ENCODE data around the gene SLC10A3.

DNA sequence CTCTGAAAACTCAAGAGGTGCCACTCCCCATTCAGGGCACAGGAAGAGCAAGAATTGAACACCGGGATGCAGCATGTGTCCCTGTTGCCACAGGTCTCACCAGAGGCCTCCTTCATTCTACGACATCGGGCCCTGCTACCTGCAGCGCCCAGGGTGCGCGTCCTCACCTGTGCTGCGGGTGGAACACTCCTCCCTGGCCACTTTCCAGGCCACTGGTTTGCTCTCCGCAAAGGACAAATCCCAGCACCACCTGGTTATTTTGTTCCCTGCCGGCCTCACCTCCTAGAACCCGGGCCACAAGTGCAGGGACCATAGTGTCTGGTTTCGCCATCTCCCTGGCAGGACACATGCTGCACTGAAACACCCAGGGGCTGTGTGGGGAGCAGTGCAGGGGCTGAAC, 39.9 kb upstream of the SLC10A3 start:
- TF ChIP-seq, protein P1, sequence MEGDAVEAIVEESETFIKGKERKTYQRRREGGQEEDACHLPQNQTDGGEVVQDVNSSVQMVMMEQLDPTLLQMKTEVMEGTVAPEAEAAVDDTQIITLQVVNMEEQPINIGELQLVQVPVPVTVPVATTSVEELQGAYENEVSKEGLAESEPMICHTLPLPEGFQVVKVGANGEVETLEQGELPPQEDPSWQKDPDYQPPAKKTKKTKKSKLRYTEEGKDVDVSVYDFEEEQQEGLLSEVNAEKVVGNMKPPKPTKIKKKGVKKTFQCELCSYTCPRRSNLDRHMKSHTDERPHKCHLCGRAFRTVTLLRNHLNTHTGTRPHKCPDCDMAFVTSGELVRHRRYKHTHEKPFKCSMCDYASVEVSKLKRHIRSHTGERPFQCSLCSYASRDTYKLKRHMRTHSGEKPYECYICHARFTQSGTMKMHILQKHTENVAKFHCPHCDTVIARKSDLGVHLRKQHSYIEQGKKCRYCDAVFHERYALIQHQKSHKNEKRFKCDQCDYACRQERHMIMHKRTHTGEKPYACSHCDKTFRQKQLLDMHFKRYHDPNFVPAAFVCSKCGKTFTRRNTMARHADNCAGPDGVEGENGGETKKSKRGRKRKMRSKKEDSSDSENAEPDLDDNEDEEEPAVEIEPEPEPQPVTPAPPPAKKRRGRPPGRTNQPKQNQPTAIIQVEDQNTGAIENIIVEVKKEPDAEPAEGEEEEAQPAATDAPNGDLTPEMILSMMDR (IDR thresholded peaks at IDR 0.05 in 2 of 3, conservative IDR thresholded peaks at IDR 0.05 in 1 of 3; ENCODE audit: control insufficient read depth in 2 of 3, extremely low read depth in 1 of 3, insufficient read depth in 1 of 3, low read depth in 3 of 3, low read length in 3 of 3) = no peak
- no peak for TF ChIP-seq RB1 (IDR thresholded peaks at IDR 0.05; ENCODE audit: borderline replicate concordance)
- no peak for TF ChIP-seq EP300 (IDR thresholded peaks at IDR 0.05; ENCODE audit: borderline replicate concordance in 1 of 2, control insufficient read depth in 1 of 2, low read depth in 2 of 2, low read length in 2 of 2)
- TF ChIP-seq EZH2 (IDR thresholded peaks at IDR 0.05; ENCODE audit: borderline replicate concordance, control insufficient read depth, low read depth, low read length) = no peak
- no peak for TF ChIP-seq JUNB (IDR thresholded peaks at IDR 0.05)
- TF ChIP-seq FOXM1 (IDR thresholded peaks at IDR 0.05; ENCODE audit: low read depth, low read length) = no peak
- no peak for TF ChIP-seq CBX5 (IDR thresholded peaks at IDR 0.05; ENCODE audit: low read depth)
- no peak for TF ChIP-seq POLR2A (IDR thresholded peaks at IDR 0.05; ENCODE audit: low read depth, low read length)
- no peak for TF ChIP-seq SIN3A (IDR thresholded peaks at IDR 0.05; ENCODE audit: low read depth, low read length)
- TF ChIP-seq, protein P2, sequence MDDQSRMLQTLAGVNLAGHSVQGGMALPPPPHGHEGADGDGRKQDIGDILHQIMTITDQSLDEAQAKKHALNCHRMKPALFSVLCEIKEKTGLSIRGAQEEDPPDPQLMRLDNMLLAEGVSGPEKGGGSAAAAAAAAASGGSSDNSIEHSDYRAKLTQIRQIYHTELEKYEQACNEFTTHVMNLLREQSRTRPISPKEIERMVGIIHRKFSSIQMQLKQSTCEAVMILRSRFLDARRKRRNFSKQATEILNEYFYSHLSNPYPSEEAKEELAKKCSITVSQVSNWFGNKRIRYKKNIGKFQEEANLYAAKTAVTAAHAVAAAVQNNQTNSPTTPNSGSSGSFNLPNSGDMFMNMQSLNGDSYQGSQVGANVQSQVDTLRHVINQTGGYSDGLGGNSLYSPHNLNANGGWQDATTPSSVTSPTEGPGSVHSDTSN (IDR thresholded peaks at IDR 0.05; ENCODE audit: insufficient replicate concordance, low read depth, low read length) = no peak
- TF ChIP-seq SMC3 (IDR thresholded peaks at IDR 0.05; ENCODE audit: borderline replicate concordance, low read length) = no peak

Measured in GM12878 (cell line).